NCI-H748 (cell line): ENCODE measurements around the gene PAPLN.
A peak's percentile ranks its signal among the peaks of the same experiment; 100 is the strongest.

Experiments used
- DNase-seq: peaks from one replicate; lab custom pipeline; 2025; ENCODE audit not compliant: unreplicated experiment; lab: John Stamatoyannopoulos, UW

PAPLN gene

DNA sequence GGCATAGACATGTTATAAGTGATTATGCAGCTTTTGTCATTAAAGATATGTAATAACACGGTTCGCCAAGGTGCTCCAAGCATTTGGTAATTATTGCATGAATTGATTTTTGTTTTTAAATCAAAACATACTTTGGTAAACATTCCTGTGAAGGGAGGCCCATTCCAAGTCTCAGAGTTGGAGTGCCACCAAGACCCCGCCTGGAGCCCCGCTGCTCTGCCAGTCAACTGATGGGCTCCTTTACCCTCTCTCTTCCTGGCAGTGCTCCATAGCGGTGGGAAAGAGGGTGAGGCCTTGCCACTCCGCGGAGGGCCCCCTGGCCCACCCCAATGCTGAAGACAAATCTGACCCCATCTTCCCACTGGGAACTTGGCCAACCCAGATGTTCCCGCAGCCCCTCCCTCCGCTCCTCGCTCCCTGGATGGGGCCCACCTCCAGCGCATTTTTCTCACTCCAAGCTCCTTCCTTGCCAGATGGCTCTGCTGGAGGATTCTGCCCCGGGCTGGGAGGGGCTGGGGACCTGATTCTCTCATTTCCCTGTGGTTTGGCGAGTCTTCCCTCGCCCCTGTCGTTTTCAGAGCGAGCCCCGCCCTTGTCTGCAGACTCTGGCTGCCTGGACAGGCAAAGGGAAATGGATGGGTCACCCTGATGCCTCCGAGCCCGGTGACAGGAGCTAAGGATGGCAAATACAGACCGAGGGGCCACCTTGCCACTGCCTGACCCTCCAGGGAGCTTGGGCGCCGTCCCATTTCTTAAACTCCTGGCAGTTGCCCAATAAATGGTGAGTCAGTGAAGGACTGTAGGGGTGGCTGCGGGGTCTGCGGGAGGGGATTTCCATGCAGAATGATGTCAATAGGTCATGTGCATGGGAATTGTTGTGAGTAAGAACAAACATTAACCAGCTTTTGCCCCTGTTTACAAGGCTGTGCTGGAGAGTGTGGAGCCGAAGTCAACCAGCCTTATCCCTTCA, 9.2 kb upstream of the PAPLN start:
- no peak for DNase-seq

DNA sequence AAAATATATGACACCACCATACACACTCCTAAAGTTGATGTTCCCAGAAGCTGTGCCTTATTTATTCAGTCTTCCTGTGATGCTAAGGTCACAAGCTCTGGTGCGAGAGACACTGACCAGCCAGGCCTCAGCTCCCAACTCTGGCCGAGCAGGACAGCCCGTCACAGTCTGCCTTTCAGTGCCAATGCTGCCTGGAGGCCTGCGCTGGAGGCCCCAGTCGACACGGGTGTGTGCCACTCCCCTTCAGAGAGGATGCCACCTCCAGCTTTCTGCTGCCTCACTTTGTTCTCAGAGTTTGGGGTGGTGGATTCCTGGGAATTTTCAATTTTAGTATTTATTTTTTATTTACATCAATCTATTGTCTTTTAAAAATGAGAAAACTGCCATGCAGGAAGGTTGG, 7.3 kb upstream of the PAPLN start:
- no peak for DNase-seq

DNA sequence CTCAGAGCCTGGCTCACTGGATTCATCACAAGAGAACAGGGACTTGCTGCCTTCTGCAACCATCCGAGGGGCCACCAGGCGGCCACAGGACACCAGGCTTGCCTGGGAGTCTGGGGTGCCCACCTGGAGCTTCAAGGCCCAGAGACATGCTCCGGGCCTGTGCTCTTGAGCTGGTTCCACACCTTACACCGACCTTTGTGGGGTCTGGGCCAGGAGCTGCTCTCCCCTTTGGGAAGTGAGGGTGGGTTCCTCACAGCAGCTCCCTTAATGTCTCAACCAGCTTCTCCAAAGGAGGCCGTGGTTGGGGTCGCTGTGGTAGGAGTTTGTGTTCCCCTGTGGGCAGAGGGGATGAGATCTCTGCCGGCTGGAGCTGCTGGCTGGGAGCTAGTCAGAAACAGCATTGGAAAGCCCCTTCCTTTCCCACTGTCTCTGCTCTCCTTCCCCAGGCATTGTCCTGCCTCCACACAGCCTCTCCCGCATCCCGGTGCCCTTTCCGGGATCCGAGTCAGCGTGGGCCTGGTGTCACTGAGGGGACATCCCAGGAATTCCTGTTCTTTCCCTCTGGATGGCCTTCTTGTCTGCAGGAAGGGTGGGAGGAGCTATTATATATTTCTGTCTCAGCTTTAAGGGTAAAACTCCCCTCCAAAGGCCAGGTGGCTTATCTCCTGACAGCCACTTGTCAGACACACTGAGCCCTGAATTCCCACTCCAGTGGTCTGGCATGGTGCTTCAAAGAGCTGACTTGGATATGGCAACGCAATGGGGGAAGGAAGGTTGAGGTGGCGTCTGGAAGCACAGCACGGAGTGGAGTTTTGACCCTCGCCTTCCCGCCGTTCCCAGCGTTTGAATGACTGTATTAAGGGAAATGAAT, 5.1 kb upstream of the PAPLN start:
- DNase-seq = no peak

DNA sequence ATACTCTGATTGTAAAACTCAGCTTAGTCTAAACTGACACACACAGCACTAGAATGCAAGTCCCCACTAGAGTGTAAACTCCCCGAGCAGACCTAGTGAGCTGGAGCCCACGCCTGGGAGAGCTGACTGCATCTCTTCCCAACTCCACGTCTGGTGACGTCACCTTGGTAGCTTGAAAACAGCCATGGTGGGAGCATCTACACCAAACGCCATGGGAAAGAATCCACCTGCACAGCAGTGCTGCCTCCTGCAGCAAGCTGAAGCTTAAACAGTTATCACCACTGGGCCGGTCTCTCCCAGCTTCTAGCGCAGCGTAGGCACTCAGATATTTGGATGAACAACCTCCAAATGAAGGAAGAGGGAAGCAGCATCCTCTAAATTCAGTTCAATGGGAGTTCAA, 4.3 kb upstream of the PAPLN start:
- no peak for DNase-seq

DNA sequence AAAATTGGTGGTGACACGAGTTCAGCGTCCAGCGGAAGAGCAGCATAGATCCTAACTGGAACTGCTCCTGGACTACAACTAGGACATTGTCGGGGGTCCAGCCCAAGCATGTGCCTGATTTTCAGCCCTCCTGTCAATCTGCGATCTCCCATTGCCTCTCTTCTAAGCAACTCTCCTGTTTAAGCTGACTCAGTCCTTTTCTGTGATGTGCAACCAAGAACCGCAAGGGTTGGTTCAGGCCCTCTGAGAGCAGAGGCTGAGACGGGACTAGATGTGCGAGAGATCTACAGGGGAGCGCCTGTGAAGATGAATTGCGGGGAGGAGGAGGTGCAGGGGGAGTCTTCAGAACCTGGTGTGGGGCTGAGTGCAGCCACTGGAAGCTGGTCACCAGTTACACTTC, 3.7 kb upstream of the PAPLN start:
- no peak for DNase-seq

DNA sequence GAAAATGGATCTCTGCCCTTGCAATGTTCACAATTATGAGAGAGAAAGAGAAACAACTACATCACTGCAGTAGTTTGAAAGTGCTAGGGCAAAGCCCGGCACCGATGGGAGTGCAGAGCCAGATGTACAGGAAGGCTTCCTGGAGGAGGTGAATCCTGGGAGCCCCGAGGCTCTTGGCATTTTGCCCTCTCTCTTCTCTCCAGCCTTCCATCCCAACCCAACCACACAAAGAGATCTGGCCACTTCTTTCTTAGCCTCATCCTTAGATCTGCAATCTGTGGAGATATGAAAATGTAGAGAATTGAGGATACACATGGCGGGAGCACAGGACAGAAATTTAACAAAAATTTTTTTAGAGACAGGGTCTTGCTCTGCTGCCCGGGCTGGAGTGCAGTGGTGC, 3.3 kb upstream of the PAPLN start:
- no peak for DNase-seq

DNA sequence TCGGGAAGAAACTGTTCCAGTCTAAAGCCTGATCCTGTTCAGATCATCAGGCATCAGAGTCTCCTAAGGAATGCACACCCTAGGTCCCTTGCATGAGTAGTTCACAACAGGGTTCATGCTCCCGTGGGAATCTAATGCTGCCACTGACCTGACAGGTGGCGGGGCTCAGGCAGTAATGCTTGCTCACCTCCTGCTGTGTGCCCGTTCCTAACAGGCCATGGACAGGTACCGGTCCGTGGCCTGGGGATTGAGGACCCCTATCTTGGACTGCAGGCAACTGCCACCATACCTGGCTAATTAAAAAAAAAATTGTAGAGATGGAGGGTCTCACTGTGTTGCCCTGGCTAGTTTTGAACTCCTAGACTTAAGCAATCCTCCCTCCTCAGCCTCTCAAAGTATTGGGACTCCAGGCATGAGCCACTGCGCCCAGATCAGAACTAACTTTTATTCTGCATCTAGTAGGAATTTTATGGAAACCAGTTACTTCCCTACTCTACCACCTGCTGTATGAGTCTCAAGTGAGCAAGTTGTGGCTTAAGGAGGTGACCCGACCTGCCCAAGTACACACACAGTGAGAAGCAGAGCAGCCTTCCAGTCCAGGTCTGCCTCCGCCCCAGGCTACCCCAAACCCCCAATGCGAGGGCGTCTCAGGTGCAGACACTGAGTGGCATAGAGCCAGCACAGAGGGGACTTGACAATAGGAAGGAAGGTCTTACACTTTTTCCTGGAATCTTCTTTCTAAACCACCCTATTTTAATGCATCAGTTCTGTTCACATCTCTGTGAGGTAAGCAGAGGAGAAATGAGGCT, 2.5 kb upstream of the PAPLN start:
- DNase-seq = no peak

DNA sequence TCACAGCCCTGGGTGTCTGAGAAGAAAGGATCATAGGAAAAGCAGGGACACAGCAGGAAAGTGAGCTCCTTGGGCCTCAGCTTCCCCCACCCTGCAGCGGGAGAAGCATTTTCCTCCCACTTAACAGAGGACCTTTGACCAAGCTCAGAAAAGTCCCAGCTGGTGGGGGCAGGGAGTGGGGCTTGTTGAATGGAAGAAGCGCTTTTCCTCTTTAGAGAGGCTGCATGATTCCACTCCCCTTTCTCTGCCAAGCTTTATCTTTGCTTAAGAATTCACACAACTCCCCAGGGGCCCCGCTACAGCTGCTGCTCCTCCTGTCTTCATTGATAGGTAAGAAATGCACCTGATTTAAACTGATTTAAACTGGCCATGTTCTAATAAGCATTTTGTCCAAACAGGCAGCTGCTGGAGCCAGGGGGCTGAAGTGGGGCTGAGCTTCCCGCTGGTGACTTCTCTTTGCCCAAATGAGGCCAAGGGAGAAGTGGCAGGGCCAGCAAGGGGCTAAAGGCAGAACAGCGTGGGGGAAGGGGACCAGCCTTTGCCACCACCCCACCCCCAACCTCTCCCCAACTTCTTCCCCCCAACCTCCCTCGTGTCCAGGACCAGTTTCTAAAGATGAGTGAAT, 1.7 kb upstream of the PAPLN start:
- DNase-seq = no peak

DNA sequence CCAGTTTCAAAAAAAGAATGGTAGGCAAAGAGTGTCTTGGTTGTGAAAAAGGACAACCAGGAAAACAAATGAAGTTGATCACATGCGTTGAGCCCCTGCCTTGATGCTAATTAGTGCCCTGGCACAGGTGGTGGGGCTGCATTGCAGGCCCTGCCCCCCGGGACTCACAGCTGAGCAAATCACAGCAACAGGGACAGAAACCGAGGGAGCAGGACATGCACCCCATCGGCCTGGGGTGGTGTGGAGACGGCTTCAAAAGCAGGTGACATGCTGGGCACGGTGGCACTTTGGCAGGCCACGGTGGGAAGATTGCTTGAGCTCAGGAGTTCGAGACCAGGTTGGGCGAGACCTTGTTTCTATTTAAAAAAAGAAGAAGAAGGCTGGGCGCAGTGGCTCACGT, 1.1 kb upstream of the PAPLN start:
- DNase-seq = no peak

DNA sequence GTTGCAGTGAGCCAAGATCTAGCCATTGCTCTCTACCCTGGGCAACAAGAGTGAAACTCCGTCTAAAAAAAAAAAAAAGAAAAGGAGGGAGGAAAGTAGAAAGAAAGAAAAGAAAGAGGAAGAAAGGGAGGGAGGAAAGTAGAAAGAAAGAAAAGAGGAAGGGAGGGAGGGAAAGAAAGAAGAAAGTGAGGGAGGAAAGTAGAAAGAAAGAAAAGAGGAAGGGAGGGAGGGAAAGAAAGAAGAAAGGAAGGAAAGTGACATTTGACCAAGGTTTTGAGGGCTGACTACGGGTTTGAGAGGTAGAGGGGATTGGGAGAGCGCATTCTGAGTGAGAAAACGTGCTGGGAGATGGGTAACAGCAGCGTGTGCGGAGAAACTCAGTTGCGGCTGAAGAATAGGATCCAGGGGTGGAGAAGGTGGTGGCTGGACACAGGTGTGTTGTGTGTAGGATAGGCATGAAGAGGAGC, 521 bp upstream of the PAPLN start:
- no peak for DNase-seq

DNA sequence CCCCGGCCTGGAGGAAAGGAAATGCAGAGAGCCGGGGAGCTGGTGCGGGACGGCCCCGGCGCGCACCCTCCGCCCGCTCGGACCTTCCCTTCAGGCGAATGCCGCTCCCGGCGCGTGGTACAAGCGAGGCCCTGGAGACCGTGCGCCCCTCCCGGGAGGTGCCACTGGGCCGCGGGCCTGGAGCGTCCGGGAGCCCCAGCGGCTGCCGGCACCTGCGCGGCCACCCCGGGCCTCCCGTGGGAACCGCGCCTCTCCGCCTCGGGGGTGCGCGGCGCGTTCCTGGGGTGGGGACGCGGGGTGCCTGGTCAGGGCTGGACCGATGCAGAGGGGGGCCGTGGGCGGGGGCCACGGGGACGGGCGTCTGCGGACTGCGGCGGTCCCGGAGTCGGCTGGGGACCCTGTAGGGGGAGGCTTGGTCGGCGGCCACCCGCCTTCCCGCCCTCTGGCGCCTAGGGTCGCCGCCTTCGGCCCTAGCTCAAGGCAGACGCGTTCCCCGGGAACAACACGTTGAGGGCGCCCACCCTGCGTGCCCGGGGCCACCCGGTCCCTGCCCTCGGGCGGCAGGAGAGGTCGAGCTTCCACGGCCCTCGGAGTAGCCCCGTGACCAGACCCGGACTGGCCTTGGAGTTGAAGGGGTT, 599 bp downstream of the PAPLN start:
- DNase-seq = peak; percentile 35

DNA sequence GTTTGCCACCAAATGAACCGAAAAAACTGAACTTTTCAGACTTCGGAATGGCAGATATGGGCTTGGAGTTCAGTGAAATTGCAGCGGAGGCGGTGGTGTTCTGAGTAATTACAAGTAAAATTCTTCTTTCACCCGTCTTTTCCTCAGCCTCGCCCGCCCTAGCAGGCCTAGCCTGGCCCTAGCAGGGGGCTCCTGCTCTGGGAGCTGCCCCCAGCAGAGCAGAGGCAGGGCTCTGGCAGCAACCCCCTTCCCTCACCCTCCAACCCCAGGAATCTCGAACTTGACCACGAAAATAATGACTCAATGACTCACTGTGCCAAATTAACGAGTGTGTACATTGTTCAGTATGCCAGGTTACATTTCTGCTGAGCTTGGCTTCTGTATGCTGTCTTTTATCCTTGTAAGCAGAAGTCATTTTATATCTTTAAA, 1.1 kb downstream of the PAPLN start:
- no peak for DNase-seq

DNA sequence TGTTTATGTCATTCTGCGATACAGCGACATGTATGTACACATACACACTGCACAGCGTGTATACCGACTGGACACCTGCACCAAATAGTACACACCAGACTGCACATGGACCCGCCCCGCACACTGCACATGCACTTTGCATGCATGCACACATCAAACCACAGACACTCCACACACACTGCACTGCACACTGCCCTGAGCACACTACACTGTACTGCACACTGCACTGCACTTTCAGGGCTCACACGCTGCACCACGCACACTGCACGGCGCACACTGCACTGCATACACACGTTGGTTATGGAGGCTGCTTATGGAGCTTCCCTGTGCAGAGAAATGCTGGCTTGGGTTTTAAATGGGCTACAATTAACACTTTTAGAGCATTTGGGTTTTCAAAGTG, 1.6 kb downstream of the PAPLN start:
- no peak for DNase-seq

DNA sequence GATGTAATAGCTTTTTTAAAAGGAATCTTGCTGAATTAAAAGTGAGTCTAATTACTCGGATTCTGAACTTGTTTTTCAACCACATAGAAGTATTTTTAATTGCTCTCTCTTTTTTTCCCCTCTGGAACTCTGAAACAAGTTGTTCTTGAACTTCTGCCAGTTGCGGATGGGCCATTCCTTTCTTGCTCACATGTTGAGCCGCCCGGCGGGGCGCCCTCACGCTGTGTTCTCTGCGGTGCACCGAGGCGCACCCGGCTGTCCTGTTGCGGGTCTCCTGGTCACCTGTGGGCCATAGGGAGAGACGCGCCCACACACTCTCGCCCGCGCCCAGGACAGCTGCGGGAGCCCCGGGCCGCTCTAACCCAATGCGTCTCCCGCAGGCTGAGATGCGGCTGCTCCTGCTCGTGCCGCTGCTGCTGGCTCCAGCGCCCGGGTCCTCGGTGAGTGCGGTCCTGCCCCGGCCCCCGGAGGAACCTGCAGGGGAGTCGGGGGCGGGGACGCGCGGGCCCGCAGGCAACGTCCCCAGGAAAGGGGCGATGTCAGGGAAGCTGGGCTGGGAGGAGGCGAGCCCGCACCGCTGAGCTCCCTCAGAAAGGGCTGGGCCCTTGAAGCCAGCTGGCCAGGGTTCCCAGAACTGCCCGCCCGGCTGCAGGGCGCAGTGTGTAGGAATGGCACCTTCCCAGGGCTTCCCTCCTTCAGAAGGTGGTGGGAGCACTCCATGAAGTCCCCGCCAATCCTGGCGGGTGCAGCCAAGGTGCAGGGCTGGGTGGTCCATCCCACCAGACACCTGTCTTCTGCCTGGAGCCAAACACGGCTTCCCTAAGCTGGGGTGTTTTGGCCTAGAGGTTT, 2.3 kb downstream of the PAPLN start:
- no peak for DNase-seq

DNA sequence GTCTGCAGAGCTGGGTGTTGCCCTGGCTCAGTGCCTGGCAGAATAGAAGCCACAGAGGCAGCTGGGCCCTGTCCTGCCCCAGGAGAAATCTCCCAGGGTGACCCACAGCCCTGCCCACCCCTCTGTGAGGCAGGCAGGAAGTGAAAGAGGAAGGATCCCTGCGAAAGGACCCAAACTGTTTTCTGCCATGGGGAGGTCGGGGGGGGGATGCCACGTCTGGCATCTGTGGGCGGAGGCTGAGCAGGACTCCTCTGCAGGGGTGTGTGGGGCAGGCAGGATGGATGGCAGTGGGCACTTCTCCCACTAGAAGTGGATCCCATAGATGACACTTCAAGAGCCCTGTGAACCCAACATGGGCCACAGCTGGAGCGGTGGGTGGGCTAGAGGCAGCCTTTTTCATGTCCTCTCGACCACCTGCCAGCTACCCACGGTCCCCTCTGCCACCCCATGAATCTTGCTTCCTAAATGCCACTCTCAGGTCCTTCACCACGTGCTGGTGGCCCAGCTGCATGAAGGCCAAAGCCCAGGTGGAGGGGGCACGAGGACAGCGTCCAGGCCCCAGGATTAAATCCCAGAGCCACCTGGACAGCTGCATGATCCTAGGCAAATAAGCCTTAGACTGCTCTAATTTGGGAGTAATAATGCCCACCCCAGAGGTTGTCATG, 3.6 kb downstream of the PAPLN start:
- no peak for DNase-seq

DNA sequence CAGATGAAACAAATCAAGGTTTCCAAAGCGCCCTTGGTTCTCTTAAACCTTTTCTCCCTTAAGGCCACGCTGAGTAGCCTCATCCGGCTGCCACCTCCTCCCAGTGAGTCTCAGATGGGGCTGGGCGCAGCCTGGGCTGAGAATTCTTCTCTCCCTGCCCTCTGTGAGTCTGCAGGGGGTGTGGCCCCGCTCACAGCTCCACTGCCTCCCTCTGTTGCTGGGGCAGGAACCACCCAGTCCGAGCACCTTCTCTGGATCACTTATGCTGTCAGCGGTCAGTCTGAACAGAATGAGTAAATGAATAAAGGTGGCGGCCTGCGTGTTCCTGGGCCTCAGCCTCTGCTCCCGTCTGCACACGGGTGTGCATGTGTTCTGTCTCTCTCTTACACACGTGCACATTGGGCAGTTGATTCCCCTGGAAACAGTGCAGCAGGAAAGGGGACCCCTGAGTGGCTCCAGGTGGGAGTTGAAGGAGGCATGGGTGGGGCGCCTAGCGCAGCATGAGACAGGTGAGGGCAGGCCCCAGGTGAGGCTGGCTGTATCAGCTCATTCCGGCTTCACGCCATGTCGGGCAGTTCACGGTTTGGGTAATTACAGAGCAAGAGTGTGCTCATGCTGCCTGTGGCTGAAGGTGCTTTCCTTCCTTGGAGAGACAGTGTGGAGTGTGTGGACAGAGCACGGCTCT, 4.3 kb downstream of the PAPLN start:
- peak; percentile 35 for DNase-seq

DNA sequence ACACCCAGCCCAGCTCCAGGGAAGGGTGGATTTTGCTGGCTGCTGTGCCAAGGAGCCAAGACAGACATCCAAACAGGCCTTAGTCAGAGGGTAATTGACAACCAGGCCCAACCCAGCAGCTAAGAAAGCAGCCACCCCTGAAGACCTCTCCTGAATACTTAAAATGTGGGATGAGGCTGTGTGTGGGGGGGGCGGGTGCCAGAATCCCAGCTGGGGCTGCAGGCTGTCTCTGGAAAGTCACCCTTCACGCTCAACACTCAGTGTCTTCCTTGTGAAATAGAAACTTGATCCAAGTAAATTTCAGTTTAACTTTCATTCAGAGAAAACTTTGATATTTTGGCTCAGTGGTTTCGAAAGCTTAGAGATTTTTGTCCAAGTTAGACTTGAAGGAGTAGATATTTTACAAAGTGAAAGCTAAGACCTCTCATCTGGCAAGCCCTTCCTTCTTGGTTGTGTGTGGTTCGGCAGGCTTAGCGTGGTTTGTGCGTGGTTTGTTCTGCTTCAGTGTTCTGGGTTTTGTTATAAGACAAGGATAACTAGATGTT, 5.1 kb downstream of the PAPLN start:
- no peak for DNase-seq

DNA sequence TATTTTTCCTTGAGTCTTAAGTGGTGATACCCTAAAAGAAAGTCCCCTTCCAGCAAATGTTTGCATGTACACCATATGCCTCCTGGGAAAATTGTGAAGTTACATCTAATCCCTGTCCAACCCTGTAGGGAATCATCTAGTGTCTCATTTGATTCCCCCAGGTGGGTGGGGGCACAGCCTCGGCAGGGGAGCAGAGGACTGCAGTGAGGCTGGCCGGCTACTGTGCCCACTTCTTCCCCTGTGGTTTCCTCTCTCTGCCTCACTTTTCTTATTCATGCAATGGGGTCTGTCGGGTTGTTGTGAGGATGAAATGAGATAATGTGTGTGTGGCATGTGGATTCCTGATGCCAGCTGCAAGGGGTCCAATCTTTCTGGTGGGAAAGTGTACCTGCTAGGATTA, 6.0 kb downstream of the PAPLN start:
- no peak for DNase-seq
